ENCODE data around the gene MYO3B.

GRCh38 chr2:170165129-170165528 is 12.8 kb upstream of the MYO3B start:
- TF ChIP-seq EZH2phosphoT487 (IDR thresholded peaks at IDR 0.05; ENCODE audit: borderline replicate concordance, low read length), result no peak
- TF ChIP-seq, protein P1, sequence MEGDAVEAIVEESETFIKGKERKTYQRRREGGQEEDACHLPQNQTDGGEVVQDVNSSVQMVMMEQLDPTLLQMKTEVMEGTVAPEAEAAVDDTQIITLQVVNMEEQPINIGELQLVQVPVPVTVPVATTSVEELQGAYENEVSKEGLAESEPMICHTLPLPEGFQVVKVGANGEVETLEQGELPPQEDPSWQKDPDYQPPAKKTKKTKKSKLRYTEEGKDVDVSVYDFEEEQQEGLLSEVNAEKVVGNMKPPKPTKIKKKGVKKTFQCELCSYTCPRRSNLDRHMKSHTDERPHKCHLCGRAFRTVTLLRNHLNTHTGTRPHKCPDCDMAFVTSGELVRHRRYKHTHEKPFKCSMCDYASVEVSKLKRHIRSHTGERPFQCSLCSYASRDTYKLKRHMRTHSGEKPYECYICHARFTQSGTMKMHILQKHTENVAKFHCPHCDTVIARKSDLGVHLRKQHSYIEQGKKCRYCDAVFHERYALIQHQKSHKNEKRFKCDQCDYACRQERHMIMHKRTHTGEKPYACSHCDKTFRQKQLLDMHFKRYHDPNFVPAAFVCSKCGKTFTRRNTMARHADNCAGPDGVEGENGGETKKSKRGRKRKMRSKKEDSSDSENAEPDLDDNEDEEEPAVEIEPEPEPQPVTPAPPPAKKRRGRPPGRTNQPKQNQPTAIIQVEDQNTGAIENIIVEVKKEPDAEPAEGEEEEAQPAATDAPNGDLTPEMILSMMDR (IDR thresholded peaks at IDR 0.05; ENCODE audit: low read depth, low read length, poor library complexity, severe bottlenecking), result no peak

All from DOHH2 (cell line).